GM12801 (cell line): ENCODE data around the gene TAF1D.

Experiments
- TF ChIP-seq, protein P1 (sequence below): IDR thresholded peaks from one replicate; pipeline ENCODE4 v1.5.1; 2011; ENCODE audit warnings: control low read depth; ENCODE audit not compliant: insufficient read length; ENCODE audit errors: extremely low read depth

The TAF1D gene

DNA sequence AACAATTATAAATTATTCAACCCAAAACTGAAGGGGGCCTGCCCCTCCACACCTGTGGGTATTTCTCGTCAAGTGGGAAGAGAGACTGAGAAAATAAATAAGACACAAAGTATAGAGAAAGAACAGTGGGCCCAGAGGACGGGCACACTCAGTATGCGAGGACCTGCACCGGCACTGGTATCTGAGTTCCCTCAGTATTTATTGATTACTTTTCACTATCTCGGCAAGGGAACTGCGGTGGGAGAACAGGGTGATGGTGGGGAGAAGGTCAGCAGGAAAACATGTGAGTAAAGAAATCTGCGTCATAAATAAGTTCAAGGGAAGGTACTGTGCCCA is 3.3 kb upstream of the TAF1D start:
- TF ChIP-seq, protein P1, sequence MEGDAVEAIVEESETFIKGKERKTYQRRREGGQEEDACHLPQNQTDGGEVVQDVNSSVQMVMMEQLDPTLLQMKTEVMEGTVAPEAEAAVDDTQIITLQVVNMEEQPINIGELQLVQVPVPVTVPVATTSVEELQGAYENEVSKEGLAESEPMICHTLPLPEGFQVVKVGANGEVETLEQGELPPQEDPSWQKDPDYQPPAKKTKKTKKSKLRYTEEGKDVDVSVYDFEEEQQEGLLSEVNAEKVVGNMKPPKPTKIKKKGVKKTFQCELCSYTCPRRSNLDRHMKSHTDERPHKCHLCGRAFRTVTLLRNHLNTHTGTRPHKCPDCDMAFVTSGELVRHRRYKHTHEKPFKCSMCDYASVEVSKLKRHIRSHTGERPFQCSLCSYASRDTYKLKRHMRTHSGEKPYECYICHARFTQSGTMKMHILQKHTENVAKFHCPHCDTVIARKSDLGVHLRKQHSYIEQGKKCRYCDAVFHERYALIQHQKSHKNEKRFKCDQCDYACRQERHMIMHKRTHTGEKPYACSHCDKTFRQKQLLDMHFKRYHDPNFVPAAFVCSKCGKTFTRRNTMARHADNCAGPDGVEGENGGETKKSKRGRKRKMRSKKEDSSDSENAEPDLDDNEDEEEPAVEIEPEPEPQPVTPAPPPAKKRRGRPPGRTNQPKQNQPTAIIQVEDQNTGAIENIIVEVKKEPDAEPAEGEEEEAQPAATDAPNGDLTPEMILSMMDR: no peak

DNA sequence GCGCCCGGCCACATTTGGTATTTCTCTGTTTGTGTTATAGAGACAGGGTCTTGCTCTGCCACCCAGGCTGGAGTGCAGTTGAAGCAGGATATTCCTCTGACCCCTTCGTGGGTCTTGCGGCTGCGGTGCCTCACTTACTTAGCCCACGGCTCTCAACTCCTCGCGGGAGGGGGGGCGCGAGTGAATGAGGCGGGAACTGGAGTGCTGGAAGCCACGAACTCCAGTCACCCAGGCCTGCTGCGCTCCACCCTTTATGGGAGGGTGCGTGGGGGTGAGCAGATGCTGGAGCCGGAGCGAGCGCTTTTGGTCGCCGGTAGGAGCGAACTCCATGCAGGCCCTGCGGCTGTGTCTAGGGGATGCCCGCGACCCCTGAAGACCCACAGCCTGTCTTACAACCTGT is 2.0 kb upstream of the TAF1D start:
- TF ChIP-seq, protein P1: no peak

DNA sequence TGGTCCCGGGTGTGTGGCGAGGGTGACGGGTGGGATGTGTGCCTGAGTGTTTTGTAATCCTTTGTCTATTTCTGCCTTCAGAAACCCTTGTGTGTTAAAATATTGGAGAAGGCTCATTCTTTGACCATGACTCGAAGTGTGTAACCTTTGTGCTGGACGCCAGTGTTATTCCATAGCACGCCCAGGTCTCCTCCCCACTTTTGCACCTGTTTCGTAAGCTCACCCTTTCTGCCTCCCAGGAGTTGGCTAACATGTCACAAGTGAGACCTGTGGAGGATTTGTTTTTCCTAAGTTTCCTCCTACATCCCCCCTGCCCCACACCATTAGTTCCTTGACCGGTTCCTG is 559 bp upstream of the TAF1D start:
- TF ChIP-seq, protein P1: no peak

DNA sequence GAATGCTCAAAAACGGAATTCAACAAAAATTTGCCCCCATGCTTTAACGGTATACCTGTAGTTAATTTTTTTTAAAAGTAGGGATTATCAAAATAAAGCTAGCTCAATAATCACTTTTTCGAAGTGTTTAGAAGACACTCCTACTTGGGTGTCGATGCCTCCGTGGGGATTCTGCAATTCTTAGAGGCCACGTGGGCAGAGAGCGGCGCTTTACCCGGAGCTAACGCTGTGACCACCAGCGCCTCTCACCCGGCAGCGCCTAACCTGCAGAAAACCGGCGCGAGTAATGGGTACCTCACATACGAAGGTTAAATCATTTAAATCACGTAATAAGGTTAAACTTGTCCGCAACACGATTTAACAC is 583 bp downstream of the TAF1D start:
- TF ChIP-seq, protein P1: no peak

DNA sequence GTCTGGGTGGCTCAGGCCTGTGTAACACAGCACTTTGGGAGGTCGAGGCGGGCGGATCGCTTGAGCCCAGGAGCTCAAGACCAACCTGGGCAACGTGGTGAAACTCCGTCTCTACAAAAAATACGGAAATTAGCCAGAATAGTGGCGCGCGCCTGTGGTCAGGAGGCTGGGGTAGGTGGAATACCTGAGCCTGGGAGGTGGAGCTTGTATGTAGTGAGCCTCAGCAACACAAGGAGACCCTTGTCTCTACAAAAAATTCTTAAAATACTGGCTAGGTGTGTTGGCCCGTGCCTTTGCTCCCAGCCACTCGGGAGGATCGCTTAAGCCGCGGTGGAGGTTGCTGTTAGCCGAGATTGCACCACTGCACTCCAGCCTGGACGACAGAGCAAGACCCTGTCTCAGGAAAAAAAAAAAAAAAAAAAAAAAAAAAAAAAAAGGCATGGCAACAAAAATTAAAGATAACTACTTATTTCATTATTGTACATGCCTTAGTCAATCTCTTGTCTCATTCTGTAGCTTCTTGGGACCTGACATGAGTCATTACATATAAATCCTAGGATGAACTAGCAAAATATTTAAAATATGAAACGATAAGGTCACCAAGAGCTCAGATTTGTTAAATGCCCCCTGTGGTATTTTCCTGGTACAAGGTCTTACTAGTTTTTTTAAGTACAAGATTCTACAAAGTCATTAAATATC is 1.1 kb downstream of the TAF1D start:
- TF ChIP-seq, protein P1: no peak

DNA sequence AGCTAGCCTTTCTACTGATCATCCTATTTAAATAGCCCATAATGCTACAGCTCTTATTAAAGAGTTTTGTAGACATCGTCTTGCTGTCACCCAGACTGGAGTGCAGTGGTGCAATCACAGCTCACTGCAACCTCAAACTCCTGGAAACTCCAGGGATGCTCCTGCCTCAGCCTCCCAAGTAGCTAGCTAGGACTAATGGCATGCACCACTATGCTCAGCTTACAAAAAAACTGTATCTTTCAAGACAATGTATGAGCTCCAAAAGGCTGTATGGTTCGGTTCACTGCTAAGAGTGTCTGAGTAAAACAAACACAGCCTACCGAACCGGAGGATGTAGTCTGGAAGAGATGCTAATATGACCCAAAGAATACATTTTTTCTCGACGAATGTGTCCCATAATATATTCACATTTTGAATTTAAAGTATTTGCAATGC is 2.6 kb downstream of the TAF1D start:
- TF ChIP-seq, protein P1: no peak

DNA sequence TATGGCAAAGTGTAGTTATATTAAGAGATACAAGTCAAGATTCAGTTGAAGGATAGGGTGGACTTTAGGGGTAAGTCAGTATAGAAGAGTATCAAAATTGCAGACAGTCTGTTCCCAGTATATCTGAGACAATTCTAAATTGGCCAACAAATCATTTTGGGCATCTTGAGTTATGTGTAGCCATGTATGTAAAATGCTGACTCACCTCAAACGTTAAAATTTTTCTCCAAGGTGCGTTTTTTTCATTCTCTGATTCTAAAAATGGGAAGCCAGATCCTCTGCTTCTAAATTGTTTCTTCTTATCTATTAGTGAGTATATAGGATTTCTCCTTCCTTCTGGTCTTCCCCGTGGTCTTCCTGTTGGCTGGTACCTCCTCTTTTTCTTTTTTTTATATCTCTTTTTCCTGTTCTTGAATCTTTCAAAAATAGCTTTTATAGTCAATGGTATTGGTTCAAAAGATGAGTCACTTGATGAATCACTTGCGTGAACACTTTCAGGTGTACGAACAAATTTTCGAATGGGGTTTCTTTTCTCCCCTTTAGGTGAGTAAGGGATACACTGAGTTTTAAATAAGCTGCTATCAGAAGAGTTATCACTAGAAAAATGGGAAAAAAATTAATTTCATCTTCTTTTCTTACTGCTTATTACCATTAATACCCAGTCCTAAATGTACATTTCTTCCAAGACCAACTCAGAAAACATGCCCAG is 3.2 kb downstream of the TAF1D start:
- TF ChIP-seq, protein P1: no peak

DNA sequence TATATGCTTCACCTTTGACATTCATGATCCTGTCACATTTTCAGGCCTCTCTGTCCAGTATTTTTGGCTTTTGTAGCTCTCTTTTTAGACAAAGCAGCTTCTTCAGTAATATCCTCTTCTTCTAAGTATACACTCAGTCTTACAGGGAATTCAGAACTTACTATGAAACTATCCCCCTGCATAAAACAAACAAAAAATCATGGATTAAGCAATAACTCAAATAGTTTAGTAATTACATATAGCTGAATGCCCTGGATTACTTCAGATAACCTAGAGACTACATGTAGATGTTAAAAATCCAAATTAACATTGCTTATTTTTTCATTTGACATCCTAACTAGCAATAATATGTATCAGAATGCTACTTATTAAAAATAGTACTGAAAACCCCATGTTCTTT is 5.2 kb downstream of the TAF1D start:
- TF ChIP-seq, protein P1: no peak
